HG03520 (cell line): ENCODE results near the gene HOXB9.

Experiments
- ATAC-seq: cut with Tn5 transposase; IDR thresholded peaks from one replicate; pipeline ENCODE4 v1.9.1; 2021; ENCODE audit warnings: mild to moderate bottlenecking, moderate library complexity; ENCODE audit not compliant: unreplicated experiment

HOXB9 gene

DNA sequence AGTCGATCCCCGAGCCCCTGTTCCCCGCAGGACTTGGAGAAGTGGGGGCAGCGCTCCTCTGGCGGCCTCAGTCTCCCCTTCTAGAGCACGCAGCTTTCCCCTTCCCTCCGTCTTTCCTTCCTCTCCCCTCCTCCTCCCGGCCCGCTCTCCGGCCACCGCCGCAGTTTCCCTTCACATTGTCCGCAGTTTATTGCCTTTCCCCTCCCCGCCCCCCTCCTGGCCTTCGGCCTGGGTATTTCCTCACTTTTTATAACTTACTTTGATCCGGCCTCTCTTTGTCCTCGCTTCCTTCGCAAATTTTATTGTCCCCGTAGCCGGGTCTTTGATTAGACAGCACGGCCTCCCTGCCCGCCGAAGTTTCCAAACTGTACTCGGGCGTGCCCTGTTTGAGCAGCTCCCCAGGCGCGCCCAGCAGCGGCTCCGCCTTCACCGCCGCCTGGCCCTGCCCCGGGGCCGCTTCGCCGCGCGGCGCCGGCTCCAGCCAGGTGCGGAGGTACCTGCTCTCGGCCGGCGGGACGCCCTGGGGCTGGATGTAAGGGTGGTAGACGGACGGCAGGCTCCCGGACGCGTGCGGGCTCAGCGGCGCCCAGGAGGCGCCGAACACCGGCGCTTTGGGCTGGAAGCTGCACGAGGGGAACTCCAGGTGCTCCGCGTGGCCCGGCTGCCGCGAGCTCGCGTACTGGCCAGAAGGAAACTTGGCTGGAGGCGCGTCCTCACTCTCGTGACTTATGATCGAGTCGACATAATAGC is 488 bp downstream of the HOXB9 start:
- no peak for ATAC-seq

DNA sequence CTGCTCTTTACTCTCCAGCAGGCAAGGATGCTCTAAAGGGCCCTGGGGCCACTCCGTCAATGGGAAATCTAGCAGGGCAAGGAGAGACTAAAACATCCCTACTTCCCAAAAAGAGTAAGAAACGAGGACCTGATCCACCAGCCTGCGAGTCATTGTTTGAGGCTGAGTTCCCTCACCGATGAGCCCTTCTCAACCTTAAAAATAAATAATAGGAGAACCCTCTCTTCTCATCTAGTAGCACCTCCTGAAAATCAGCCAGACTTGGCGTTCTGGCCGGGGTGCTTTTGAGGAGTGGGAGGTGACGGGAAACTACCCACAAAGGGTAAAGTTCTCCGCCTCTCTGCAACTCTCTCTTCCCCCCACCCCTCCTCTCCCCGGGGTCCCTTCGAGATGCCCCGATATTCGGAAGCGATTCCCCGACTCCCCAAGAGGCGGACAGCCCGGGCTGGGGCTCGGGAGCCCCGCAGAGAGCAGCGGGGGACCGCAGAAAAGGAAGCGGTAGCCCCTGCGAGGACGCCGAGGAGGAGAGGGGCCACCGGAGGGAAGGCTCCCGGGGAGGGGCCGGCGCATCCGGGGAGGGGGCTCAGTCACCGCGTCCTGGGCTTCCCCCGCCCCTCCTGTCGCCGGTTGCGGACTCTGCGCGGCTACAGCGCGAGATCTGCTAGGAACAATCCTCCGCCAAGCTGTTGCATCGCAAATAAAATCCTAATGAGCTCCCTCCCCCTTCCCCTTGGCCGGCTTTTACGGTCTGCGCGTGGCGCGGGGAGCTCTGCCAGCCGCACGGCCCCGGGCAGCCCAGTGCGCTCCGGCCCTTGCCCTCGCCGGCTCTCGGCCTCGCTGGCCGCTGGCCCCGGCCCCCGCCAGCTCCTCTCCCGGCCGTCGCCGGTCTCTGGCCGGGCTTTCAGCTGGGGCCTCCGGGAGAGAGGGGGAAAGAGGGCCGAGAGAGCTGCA is 1.3 kb downstream of the HOXB9 start:
- no peak for ATAC-seq

DNA sequence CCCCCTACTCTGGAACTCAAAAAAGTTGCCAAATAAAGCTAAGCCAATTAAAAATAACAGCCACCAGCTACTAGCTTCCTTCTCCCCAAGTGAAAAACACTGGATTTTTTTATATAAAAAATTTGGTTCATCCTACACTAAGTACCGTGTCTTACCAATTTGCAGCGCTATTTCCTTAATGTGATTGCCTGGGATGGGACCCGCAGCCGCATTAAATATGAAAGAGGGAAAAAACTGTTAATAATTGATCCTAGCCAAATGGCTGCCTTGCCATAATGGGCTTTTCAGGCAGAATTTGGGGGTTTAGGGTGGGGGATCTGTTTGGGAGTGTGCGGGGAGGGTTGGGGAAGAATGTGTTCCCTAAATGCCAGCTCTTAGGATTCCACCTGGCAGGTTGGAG is 2.0 kb downstream of the HOXB9 start:
- ATAC-seq: no peak

DNA sequence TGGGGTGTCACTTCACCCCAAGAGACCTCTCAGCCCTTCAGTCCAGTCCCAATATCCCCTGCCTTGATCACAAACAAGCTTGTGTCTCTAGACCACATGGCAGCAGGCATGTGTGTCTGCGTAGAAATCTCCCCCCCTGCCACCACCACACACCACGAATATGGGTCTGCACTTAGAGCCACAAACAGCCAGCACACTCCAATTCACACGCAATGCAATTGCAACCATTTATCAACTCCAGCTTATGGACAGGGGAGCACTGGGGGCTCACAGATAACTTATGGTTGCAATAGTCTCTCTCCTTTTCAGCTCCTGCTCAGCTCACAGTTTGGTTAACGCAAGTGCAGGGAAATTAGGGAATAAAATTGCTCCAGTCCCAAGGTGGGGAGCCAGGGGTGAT is 2.6 kb downstream of the HOXB9 start:
- no peak for ATAC-seq

DNA sequence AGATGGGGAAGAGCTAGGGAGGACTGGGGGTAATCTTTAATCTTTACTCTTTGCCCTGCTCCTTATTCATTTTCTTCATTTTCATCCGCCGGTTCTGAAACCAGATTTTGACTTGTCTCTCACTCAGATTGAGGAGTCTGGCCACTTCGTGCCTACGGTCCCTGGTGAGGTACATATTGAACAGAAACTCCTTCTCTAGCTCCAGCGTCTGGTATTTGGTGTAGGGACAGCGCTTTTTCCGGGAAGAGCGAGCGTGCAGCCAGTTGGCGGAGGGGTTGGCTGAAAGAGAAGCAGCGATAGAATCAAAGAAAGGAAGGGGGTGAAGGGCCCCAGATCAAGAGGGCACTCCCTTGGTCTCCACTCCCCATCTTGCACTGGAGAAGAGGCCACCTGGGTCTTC is 3.3 kb downstream of the HOXB9 start:
- ATAC-seq: no peak

DNA sequence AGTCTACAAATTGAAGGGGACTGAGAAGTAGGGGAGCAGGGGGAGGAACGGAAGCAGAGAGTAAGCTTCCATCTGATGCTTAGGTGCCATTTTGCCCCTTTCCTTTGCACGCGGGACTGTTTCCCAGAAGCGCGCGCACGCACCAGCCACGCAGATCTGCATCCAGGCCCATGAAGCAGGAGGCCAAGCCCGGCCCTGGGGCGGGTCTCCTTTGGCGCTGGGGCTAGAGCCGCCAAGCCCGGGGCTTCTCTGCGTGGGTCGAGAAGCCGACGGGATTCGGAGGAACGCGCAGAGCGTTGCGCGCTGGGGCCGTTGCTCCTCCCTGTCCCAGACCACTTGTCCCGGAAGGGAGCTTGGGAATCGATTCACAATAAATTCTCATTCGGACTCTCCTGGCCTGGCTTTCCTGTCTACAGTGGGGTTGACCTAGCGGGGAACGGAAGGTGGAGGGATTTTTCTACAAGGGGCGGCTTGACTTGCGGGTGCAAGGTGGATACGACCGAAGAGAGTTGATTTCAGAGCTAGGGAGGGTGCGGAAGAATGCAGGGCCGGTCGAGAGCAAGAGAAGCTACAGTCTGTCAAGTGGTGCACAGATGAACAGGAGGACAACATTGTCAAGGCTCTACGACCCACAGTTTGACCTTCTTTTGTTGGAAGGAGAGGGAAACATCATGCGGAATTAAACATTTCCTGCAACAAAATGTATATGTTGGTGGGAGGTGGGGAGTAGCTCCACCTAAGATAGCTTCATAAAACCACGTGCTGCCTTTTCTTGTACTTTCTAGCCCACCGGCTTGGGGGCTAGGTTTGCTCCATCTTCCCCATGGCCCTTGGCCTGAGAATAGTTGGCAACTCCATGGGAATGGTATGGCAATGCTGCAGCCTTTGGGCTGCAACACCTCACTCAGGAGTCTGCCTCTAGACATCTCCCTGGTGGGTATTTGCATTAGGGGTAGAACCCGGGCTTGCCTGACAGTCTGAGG is 4.5 kb downstream of the HOXB9 start:
- no peak for ATAC-seq

DNA sequence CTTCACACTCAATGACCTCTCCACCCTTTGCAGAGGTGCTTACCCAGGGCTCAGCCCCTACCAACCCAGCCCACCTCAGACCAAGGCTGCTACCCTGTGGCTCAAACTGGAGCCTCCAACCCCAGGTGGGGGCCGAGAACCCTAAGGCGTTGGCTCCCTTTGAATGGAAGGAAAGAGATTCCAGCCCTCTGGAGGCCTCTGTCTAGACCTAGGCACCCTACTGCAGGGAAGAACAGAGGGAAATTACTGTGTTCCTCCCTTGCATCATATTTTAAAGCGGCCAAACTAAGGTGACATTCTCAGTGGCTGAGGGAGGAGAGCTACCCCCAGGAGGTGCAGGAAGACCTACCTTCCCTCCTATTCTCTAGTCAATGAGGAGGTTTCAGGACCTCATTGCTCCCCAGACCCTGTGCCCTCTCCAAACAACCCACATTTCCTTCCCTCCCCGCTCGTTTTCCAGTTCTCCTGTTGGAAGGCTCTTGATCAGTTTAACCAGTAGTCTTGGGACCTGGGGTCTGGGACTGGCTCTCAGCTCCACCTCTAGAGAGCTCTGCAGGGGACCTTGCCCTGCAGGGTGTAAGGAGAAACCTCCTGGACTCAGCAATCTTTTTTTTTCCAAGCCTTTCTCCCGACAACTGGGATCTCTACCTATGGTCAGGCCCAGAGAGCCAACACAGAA is 5.6 kb downstream of the HOXB9 start:
- no peak for ATAC-seq

DNA sequence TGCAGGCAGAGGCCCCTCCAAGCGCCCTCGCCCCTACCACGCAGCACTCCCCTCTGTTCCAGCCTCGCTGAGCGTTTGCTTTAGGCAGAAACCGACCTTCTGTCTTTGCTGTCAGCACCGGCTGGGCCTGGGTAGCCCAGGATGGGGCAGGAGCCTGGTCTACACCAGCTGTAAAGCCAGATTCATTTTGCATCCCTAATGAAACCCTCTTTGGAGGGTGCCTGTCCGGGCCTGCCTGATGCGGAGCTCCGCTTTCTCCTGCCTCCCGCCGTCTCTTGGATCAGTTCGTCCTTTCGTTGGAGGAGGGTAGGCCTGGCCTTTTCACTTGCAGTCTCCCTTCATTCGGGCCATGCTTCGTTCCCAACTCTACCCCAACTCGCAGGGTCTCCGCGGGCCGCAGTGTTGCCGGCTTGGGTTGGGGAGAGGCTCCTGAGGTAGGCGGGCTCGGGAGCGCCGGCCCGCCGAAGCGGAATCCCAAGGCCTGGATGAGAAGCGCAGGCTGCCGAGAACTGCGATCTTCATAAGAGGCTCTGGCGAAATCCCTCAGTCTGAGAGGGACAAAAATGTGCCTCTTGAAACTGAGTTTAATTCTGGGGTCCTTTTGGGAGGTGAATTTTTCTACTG is 6.2 kb downstream of the HOXB9 start:
- no peak for ATAC-seq

DNA sequence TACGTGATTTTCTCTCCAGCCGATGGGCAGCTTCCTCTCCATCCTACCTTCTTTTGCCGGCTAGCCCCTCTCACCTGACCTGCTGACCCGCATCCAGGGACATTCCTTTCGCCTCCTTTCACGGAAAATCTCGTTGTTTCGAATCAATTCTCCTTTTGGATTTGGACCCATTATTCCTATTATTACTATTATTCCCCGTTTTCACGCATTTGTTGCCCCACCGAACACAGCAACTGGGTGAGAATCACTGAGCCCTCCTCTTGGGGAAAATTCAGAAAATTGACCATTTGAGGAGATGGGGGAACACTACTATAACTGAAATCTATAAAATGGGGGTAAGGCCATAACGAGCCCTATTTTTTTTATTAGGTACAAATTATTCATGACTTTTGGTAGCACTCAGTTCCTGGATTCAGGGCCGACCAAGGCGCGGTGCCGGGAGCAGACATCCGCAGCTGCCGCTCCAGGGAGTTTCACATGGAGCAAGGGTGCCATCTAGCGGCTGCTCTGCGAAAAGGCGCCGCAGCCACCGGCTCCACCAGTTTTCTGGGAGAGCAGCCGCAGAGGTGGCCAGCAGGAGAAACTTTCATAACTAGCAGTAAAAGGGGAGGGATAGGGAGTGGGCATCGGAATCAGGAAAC is 7.8 kb downstream of the HOXB9 start:
- no peak for ATAC-seq

DNA sequence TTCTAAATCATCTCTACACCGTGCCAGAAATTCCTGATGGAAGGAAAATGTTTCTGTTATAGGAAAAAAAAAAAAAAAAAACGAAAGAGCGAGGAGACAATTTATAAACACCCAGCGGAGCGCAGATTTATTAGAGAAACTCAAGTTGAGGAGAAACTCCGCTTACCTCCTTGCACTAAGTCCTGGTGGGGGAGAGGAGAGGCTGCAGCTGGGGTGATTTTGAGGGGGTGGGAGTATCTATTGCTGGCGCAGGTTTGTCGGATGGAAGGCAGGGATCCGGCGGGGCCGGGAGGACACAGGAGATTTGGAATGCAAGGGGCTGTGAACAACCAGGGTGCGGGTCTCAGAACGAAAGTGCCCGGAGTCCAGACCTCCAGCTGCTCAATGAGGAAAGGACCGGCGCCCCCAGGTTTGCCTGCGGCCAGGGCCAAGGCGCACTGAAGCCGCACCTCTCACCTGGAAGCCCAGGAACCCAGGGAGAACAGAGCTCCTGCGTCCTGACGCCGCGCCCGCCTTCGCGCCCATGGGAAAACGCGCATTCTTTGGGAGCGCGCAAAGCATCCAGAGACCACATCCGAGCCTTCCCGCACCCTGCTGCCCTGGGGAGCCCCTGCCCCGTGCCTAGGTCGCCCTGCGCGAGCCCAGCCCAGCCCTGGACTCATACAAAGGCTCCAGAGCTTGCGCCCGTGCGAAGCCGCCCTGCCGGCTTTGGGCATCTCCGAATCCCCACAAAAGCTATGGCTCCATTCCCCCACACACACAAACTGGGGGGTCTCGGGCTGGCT is 8.5 kb downstream of the HOXB9 start:
- ATAC-seq: no peak

DNA sequence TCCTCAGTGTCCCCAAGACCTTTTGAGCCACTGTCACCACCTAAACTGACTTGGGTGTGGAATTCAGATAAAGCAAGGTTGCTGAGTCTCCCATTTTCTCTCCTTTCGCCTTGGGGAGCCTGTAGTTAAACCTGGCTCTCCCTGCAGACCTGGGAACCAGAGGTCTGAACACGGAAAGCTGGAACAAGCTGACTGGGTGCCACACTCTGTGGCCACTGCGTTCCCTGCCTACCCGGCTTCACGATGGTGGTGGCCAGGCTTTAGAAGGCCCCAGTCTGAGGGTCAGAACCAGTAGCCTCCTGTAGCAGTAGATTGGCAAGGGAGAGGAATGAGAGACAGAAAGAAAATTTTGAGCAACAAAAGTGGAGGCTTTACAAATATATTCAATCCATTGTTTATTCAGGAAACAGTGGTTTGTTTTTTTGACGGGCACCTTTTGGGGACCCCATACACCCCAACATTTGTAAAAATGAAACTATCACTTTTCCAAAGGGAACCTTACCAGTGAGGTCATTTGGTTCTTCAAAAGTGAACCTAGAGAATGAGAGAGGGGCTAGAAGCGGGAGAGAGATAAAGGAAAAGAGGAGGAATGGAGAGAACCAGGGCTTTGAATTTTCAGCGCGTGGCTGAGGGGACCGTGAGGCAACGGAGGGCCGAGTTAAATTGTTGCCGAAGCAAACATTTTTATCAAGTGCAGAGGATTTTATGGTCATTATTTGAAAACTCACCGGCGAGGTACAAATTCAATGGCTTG is 9.3 kb downstream of the HOXB9 start:
- no peak for ATAC-seq

DNA sequence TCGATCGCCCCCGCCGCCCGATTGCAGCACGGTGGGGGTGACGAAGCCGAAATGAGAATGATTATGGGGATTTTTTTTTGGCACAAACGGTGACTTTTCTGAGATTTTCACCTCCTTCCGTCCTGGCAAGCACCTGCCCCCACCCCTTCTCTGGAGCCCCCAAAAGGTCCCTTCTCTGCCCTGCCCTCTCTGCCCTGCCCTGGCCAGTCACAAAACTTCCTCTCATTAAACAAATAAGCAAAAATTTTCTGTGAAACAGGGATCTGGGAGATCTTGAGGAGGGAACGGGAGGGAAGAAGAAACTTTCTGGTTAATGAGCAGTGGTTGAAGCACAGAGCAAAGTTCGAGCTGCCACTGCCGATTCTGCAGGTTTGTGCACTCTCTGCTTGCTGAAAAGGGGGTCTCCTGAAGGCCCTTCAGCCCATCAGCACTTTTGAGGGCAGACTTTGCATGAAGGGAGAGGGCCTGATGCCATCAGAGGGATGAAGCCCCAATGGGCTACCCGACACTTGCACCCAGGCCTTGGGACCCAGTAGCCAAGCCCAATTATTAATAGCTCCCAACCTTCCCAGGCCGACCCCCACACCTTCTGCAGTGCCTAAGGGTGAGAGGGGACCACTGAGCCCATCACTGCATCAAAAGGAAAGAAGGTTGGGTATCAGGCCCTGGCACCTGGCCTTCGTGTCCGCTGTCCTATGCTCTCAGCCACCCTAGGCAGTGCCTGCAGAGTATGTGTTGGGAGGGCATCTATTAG is 10.0 kb downstream of the HOXB9 start:
- no peak for ATAC-seq

DNA sequence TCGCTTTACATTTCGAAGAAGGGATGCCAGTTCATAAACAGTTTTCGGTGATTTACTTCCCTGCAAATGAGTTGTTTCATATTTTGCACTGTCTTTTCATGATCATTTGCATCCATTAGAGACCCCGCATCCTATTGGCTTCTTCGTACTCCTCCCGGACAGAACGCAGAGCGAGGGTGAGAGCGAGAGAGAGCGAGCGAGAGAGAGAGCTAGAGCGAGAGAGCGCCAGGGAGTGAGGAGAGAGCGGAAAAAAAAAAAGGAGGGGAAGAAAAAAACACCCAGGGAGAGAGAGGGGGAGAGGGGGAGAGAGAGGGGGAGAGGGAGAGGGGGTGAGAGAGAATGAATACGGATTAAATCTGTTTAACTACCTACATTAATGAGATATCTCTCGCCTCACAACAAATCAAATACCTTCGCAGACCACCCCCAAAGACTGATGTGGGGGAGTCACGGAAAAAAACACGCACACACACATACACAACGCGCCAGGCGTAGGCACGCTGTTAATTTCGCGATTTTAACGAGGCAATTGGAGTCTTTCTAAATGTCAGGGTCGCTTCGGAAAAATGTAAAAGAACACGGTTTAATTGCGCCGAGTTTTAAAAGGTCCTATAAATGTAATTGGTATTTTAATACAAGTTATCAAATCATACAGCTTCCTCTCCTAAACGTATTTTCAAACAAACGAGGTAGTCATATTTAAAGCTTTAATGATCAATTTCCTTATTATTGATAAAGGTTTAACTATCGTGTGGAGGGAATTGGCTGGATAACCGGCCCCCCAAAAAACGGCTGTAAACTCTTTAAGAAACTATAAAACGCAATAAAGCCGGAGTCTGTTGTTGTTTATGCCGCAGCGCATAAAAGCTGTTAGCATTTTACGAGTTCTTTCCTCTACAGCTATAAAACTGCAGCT is 10.9 kb downstream of the HOXB9 start, which contains the start of gene HOXB8:
Gene HOXB8 (minus strand): TSS at position 246 of the 916 bp plus-strand sequence. CDS start 588 bp downstream, outside the sequence.
- ATAC-seq: no peak

DNA sequence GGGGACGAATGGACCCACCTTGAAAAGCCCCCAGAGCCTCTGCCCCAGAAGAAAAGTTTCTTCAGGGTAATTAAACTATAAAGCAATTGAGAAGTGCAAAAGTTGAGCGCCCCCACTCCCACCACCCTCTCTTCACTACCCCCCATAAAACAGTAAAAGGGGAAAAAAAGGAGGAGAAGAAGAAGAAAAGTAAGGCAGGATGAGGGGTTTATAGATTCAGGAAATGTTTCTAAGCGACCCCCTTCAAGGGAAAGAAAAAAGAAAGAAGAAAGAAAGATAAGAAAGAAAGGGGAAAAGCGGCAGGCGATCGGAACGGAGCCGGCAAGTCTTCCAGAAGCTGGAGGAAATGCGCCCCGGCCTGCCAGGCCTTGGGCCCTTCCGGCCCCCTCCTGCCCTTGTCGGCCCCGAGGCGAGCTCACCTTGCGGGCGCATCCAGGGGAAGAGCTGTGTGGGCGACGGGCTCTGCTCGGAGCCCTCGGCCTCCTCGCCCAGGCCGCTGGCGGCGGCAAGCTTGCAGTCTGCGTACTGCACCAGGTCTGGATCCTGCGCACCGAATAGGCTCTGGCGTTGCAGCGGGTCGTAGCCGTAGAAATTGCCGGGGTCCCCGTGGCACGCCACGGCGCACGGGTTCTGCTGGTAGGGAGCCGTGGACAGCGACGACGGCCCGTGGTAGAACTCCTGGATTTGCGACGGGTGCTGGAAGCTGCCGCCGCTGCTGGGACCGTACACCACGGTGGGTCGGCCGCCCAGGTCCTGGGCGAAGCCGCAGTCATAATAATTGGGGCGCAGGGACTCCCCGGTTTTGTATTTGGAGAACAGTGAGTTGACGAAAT is 12.1 kb downstream of the HOXB9 start:
- no peak for ATAC-seq
